HG03280 (cell line): ENCODE data around the gene UBTD1.

ENCODE experiments used
- ATAC-seq: cut with Tn5 transposase; IDR thresholded peaks from one replicate; pipeline ENCODE4 v1.9.1; 2021; ENCODE audit warnings: mild to moderate bottlenecking, moderate library complexity; ENCODE audit not compliant: unreplicated experiment

UBTD1 gene

DNA sequence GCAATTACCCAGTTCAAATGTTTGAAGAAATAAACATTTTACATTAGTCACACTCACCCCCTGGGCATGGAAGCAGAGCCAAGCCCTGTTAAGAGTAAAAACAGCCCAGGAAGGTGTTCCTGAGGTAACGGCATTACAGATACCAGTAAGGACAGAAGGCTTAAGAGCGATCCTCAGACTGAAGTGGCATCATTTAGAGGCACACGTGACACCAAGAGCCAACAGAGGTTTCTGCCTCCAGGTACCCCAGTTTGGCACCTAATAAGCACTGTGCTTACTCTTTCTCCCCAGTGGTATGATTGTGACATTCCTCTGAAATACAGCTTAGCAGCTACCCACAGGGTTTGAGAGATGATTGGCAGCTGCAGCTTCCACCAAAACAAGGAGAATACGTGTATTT lies 17.7 kb upstream of the UBTD1 start:
- ATAC-seq: no peak

DNA sequence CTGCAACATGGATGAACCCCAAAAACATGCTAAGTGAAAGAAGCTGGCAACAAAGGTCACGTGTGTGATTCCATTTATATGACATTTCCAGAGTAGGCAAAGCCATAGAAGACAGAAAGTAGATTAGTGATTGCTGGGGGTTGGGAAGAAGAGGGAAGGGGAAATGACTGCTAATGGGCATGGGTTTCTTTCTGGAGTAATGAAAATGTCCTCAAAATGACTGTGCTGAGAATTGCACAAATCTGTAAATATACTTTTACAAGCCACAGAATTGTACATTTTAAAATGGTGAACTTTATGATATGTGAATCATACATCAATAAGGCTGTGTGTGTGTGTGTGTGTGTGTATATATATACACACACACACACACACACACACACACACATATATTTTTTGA lies 16.3 kb upstream of the UBTD1 start:
- ATAC-seq: no peak

GRCh38 chr10:97483506-97483905 lies 15.2 kb upstream of the UBTD1 start:
- no peak for ATAC-seq

- ATAC-seq: no peak
Measured at GRCh38 chr10:97483921-97484320, 14.8 kb upstream of the UBTD1 start.

DNA sequence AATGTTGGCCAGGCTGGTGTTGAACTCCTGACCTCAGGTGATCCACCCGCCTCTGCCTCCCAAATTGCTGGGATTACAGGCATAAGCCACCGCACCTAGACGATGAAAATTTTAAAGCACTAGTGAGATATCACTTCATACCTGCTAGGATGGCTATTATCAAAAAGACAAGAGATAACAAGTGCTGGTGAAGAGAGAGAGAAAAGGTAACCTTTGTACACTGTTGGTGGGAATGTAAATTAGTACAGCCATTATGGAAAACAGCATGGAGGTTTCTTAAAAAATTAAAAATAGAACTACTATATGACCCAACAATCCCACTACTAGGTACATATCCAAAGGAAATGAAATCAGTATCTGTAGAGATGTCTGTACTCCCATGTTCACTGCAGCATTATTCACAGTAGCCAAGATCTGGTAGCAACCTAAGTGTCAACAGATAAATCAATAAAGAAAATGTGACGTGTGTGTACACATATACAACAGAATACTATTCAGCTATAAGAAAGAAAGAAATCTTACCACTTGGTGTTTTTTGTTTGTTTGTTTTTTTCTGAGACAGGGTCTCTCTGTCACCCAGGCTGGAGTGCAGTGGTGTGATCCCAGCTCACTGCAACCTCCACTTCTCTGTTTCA lies 13.0 kb upstream of the UBTD1 start:
- no peak for ATAC-seq

GRCh38 chr10:97490592-97490991 lies 8.1 kb upstream of the UBTD1 start:
- ATAC-seq: no peak

GRCh38 chr10:97494151-97494550 lies 4.6 kb upstream of the UBTD1 start:
- no peak for ATAC-seq

DNA sequence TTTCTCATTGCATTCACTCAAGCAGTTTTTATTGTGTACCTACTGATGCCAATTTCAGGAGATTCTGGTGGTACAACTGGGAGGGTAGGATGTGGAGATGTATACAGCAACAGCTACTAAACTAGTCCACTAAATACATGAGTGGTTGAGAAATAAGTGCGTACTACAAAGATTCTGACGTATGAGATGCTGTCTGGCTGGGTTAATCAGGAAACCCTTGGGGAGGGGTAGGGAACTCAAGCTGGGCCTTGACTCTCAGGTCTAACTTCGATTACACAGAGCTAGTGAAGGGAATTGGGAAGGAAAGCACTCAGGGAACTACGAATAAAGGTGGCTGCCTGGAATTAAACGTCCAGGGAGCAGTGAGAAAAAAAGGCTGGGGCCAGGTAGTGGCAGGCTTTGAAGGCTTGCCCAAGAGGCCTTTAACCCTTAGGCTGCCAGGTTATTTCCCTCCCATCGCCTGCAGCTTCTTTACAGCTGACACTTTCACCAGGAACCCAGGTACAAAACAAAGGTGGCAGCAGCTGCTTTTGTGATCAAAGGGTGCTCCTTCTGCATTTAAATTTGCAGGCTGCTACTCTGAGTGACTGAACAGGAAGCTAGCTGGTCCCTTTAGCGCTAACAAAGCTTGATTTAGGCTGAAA lies 3.7 kb upstream of the UBTD1 start:
- ATAC-seq: no peak

GRCh38 chr10:97497572-97498075 lies 1.1 kb upstream of the UBTD1 start:
- no peak for ATAC-seq

DNA sequence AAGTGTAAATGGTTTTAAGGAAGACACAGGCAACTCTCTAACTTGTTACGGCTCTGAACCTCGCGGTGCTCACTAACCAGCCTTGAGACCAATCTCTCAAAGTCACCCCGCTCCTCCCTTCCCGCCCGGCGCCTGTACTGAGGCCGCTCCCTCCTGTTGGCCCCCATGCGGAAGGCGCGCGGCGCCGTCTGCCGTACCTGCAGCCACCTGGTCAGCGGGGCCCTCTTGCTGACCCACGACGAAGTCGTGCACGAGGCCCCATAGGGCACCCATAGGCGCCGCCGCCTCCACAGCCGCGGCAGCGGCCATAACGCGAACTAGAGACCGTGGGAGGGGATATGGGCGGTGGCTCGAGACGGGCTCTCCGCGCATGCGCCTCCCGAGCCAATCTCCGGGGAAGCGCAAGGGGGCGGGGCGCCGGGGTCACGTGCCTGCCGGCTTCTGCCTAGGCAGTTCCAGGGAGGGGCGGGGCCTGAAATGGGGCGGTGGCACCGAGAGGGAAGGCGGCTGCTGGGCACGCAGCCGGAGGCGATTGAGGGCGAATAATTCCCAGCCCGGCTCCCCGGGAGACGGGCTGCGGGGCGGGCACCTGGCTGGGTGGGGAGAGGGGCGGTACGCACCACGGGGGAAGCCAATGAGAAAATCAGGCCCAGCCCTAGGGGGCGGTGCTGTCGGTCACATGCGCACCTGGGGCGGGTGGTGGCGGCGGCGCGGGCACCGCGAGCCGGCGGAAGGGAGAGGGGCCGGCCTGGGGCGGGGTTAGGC lies 466 bp upstream of the UBTD1 start, which contains the start of gene MMS19:
TSS of gene MMS19 (minus strand) at position 347 of the 765 bp plus-strand sequence. CDS start at position 309, 38 bp downstream.
- ATAC-seq: peak; percentile 93

GRCh38 chr10:97499561-97500296 lies 1.0 kb downstream of the UBTD1 start:
- no peak for ATAC-seq

GRCh38 chr10:97500297-97500575 lies 1.5 kb downstream of the UBTD1 start:
- no peak for ATAC-seq

DNA sequence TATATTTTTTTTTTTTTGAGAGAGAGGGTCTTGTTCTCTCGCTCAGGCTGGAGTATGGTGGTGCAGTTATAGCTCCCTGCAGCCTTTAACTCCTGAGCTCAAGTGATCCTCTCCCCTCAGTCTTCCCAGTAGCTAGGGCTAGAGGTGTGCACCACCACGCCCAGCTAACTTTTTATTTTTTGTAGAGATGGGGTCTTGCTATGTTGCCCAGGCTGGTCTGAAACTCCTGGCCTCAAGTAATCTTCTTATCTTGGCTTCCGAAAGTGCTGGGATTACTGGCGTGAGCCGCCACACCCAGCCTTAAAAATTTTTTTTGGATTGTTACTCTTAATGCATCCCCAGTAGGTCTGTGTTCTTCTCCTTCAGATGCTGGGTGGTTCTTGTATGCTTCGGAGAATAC lies 4.2 kb downstream of the UBTD1 start:
- no peak for ATAC-seq

DNA sequence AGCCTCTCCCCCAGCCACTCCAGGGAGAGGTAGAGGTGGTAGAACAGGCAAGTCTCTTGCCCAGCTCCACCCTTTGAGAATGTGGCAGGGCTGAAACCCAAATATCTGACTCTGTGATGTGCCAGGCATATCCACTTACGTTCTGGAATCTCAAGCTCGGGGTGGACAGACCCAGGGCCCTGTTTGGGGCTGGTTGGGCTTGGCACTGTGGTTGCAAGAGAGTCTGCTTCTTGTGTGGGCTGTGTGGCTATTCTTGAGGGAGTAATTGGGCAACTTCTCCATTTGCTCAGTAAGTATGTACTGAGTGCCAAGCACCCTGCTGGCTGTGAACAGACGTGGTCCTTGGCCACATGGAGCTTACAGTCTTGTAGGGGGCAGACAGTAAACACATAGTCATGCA lies 4.7 kb downstream of the UBTD1 start:
- no peak for ATAC-seq

- no peak for ATAC-seq
Measured at GRCh38 chr10:97505152-97505551, 6.4 kb downstream of the UBTD1 start.

- ATAC-seq: no peak
Measured at GRCh38 chr10:97506199-97506991, 7.7 kb downstream of the UBTD1 start.

- no peak for ATAC-seq
Measured at GRCh38 chr10:97508342-97508741, 9.6 kb downstream of the UBTD1 start.

DNA sequence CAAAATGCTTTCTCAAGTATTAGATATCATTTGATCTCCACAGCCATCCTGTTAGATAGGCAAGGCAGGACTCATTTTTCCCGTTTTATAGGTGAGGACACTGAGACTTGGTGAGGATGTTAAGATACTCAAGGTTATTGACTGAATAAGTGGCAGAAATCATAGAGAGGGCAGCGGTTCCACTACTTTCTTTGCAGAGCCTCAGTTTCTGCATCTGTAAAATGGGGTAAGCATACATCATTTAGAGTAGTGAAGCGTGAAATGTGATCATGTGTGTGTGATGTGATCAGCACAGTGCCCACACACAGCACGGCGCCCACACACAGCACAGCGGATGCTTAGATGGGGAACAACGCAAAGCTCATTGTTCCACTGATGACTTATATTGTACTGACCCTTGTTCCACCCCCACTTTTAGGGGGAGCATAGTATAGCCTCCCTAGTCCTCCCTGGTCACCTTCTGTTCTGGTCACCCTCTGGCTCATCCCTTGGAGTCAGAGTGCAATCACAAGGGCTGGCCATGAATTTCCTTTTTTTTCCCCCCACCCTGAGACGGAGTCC lies 10.5 kb downstream of the UBTD1 start:
- no peak for ATAC-seq

DNA sequence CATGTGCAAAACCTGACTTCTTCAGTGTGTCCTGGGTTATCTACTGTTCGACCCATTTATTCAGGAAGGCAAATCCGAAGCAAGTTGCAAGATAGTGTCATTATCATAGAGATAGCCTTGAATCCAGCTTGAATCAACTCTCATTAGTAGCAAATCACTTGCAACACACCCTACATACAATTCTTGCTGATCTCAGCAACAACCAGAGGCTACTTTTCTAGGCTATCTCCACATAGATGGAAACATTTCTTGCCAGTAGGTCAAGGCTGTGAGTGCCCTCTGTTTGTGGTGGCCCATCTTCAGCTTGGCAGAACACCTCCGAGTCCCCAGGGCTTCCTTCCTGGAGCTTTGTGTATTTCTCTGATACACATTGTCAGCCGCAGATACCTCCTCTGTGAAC lies 12.0 kb downstream of the UBTD1 start:
- no peak for ATAC-seq

DNA sequence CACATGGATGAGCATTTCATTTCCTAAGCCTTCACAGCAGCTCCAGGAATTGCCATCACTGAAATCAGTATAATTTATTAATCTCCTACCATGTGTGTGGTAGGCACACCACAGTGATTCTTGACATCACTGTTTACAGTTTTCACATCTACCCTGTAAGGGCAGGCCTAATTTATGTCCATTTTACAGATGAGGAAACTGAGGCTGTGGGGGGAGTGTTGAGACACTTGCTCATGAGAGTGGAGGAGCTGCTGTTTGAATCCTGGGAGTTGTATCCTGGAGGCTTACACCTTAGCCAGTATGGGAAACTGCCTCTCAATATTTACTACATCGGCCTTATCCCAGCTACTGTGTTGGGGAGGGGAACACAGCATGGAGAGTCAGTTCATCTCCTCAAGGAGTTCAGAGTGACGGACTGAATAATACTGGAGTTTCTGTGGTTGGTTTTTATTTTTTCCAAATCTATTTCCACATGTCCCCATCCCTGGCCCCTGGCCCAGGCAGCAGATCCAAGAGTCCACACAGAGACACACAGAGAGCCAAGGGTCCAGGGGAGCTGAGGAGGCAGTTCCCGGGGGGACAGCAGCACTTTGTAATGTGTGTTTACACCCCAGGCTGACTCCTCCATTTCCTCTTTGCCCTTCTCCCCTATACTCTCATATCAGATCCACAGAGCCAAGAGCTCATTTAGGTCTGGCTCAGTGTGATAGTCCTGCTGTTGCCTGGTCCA lies 13.2 kb downstream of the UBTD1 start:
- ATAC-seq: no peak
